GM21786 (cell line): ENCODE data around the gene FDXR.

Experiments
- ATAC-seq: cut with Tn5 transposase; IDR thresholded peaks from one replicate; pipeline ENCODE4 v1.9.1; 2021; ENCODE audit not compliant: unreplicated experiment

Gene FDXR

DNA sequence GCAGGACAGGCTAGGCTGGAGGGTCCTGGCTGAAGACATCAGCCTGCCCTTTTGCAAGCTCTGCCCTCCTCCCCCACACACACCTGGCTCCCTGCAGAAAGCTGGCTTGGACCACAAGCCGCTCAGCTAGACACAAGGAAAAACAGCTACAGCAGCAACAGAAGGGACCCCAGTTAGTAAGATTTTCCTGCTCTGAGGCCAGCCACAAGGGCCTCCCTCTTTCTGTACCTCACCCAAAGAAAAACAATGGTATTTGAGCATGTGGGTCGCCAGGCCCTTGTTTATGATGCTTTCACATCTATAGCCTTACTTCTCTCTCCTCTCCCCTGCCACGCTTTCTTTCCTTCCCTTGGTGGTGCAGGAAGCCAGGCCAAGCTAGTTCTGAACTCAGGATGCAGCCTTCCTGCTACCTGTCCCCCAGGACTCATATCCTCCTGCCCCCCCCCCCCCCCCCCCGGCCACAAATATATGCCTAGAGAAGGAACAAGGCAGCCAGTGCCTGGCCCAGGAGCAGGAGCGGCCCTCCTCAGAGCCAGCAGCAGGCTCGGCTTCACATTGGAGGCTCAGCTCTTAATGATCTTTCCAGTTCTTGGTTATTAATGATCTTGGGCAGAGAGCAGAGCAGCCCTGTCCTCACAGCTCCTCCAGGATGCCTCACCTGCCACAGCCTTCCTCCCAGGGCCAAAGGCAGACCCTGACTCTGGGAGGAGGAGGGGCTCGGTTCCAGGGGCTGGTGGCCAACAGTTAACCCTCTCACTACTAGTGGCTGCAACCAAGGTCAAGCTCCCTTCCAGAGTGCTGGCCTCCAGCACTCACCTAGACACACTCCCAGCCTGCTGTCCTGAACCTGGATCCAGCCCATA, 32.6 kb downstream of the FDXR start:
- ATAC-seq = no peak

DNA sequence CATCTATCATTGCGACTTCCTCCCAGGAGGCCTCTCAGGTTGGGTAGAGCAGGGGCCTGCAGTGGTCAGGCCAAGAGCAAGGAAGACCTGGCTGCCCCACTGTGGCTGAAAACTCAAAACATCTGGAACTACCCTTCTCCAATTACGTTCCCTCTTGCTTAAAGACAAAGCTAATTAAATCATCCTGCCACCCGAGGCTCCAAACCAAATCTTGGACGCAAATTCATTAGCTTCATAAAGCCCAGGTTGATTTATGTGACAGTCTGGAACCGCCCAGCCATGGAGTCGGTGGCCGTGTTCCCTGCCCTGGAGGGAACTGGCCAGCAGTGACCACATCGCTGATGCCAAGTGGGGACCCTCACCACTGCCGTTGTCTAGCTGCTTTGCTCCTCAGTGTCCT, 34.5 kb downstream of the FDXR start:
- ATAC-seq = no peak

DNA sequence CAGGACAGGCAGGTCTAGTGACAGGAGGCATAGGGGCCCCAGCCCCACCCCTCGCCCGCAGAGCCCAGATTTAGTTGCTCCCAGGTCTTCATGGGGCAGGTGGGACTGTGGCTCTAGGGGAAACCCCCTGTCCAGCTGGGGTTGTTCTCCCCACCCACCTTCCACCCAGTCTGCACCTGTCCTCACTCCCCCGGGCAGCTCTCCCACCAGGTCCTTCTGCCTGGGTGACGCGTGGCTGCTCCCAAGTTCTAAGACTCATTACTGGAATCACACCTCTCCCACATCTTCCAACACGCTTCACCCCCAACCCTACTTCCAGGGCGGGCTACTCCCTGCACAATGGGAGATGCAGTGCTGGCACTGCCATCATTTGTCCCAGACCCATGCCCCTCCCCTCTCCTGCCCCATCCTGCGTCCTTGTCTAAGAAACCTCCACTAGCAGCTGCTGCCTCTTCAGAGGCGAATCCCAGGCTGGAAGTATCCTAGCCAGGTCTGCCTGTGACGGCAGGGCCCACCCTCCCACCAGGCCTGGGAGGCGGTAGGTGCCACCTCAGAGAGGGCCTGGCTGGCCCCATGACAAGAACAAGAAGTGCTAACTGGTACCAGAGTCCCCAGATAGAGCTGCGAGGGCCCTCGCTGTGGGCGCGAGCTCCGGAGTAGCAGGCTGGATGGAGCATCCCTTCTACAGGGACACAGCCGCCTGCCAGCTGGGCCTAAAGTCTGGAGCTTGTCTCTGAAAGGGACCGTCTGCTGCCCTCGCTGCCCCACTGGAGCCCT, 35.9 kb downstream of the FDXR start:
- ATAC-seq = no peak

DNA sequence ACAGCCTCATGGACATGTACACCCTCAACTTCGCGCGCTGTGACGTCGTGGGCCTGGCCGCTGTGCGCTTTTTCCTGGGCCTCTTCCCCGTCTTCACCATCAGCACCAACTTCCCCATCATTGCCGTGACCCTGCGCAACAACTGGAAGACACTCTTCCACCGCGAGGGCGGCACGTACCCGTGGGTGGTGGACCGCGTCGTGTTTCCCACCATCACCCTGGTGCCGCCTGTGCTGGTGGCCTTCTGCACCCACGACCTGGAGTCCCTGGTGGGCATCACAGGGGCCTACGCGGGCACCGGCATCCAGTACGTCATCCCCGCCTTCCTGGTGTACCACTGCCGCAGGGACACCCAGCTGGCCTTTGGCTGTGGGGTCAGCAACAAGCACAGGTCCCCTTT, 36.6 kb downstream of the FDXR start:
- no peak for ATAC-seq

DNA sequence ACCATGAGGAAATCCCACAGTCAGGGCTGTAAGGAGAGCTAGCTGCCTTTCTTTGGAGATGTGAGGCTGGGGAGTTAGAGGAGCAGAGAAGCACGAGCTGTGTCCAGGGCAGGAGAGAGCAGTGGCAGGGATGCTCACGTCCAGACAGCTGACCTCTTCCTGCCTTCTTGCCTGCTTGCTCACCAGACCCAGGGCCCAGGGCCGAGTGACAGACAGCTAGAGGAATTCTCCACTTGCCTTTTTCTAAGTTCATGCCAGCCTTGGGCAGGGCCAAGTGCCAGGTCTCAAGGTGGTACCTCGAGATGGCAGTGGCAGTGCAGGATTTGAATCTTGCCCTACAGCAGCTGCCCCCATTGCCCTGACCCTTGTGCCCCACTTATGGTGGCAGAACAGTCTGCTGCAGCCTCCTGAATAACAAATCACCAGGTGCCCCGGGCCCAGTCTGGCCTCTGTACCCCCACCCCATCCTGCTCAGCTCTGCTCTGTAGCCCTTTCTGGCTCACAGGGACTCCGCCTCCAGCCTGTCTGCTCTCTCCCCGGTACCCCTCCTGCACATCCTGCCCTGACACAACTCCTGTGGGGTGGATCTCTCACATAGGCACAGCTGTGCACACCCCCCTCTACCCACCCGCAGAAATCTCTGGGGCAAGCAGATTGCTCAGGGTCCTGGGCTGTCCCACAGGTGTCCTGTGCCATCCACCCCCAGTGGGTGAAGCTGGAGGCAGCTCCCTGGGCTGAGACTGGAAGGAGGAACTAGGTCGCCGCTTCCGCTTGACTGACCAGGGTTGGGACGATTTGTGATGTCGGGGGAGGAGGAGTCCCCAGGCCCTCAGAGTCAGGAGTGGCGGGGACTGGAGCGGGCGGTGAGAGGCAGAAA, 39.1 kb downstream of the FDXR start:
- no peak for ATAC-seq

DNA sequence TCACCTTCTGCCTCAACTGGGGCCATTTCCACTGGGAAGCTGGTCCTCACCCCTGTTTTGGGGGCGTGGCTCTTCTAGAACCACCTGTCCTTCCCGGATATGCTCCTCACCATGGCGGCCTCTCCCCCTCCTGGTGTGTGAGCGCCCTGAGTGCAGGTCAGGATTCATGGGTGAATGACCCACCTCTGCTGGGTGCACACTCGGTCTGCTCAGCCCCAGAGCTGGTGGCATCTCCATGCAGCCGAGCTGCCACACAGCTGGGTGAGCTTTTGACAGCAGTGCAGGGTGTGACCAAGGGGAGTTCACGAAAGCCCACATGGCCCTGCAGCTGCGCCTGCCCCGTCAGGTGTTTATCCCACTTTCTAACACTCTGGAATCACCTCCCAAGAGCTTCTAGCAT, 40.4 kb downstream of the FDXR start:
- ATAC-seq = no peak

DNA sequence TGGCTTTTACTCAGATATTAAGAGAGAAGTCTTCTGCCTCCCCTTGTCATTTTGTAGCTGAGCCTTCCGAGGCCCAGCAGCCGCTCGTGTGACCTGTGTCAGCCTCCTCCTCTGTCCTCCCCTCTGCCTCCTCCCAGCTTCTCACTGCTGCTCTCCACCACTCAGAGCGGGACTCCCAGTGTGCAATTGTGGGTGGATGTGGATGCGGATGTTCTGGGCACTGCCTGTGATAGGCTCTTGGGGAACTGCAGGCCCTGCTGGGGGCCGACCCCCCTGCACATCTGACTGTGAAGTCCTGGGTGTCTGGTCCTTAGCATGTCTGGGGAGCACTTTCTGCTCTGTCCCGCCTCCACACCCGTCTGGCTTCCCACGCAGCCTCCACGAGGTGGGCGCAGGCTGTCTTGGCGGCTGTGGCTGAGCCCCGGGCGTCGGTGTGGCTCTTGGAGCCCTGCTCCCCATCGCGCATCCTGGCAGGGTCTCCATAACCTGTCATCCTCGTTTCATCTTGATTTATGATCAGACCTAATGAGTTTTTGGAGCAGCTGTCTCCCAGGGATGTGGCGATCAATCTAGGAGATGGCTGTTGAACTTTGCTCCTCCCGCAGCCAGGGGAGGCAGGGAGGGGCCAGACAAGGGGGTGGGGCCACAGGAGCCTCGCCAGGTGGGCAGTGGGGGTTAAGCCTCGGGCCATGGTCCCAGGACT, 41.2 kb downstream of the FDXR start:
- no peak for ATAC-seq

DNA sequence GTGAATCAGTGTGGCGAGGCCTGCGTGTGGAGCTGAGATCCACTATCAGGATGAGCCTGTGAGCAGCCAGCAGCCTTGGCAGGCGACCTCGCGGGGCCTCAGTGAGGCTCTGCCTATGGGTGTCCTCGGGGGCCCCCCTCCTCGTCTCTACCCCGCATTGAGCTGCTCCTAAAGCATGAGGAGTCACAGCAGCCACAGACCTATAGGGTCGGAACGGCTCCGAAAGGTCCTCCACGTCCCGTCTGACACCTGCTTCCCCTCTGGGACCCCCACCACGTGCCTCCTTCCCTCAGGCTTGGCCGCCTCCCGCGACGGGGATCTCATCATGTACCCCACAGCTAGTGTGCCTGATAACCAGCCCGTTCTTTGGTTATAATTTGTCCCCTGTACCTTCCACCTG, 41.9 kb downstream of the FDXR start:
- no peak for ATAC-seq

DNA sequence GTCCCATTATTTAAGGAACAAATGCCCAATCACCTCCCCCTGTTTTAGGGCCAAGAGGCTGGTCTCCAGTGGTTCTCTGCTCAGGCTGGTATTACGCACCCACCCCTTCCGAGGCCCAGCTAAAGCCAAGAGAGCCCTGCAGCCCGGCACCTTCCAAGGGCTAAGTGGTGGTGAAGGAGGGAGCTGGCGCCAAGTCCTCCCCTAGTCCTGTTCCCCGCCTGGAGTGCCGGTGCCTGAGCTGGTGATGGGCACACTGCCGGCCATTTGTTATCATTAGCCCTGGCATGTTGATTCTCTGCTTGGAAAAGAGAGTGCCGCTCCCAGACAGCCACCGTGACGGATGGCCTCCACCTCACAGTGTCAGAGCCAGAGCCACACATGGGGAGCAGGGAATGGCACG, 45.0 kb downstream of the FDXR start:
- no peak for ATAC-seq

DNA sequence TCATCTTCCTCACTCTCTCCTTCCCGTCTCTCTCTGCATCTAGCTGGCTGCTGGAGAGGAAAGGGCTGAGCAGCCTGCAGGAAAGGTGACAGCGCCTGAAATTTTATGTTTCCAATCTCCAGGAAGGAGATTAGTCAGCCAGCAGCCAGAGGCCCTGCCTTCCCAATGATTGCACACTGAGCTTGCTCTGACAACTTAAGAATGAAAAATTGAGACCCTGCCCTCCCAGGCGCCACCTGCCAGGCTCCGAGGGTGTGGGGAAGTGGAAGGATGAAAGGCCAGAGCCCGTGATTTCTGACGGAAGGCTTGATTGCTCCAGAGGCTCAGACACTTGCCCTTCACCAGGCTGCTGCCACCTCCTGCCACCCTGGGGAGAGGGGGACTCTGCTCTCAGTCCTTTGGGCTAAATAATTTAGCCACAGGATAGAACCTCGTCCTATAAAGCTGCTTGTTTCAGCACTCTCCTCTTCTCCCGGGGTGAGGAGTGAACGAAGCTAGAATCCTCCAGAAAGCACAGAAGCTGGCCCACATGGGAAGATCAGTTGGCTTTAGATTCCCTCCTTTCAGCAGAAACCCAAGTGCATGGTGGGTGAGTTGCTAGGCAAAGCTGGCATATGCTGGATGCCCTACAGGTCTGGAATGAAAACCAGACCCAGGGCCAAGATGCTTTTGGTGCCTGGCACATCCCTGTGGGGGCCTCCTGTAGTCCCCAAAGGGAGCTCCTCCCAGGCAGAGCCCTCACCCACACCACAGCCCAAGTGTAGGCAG, 46.7 kb downstream of the FDXR start:
- no peak for ATAC-seq

DNA sequence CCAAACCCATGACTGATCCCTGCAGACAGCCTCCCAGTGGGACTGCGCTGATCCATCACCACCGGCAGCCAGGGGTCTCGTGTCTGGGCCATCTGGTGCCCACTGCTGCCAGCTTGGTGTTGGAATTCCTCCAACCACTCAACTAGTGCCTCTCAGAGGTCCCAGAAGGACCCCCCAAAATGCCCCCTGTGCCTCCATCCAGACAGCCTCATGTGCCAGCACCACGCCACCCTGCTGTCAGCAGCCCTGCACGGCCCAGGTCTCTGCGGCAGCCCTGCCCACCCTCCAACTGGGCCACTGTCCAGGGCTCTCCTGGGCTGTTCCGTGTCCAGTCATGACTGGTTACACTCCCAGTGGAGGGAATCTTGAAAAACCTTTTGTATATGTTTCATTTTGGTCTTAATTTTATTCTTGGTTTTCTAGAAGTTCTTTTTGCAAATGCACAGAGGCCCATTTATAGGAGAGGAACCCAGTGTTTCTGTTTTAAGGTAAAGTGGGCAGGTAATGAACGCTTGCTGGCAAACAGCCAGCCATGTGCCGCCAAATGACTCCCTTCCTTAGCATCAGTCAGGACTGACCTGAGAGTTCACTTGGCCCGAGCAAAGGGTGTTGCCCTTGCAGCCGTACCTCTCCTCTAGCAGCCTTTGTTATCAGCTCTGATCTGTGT, 47.7 kb downstream of the FDXR start:
- ATAC-seq = no peak

DNA sequence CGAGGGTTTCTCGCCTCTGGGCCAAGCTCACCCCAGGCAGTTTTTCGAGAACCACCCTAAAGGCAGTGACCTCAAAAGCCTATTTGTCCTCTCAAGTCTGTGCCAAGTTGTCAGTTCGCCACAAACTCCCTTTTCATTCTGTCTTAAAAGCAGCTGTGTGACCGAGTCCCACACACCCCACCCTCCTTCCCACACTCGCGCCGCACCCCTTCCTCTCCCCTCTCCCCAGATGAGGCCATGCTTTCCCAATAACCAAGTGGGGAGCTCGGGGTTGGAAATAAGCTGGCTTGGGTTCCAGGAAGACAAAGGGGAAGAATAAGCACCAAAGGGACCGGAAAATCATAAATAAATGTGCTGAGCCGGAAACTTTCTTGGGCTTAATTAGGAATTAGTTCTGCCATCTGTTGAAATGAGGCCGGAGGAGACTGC, 49.8 kb downstream of the FDXR start:
- ATAC-seq = no peak

DNA sequence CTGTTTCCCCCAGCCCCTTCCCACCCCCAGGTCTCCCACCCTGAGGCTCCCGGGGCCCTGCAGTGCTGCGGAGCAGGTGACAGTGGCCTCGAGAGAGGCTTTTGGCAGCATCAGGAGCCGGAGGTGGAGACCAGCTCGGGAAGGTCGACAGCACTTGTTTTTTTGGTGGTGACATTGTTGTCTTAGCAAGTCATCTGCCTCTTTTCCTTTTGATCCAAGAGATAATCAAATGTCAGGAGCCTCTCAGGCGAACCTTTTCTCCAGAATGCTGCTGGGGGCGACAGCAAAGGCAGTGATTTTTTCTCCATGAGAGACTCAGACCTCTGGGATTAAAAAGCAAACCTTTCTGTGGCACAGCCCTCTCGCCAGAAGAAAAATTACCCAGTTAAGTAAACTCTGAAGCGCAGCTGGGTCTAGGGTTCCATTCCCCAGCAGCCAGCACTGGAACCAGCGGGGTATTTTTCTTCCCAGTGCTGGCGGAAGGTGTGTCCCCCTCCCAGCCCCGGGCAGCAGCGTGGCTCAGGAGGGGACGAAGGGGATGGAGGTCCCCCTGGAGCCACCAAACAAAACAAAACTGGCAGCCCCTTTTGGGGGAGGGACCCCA, 50.4 kb downstream of the FDXR start:
- no peak for ATAC-seq

DNA sequence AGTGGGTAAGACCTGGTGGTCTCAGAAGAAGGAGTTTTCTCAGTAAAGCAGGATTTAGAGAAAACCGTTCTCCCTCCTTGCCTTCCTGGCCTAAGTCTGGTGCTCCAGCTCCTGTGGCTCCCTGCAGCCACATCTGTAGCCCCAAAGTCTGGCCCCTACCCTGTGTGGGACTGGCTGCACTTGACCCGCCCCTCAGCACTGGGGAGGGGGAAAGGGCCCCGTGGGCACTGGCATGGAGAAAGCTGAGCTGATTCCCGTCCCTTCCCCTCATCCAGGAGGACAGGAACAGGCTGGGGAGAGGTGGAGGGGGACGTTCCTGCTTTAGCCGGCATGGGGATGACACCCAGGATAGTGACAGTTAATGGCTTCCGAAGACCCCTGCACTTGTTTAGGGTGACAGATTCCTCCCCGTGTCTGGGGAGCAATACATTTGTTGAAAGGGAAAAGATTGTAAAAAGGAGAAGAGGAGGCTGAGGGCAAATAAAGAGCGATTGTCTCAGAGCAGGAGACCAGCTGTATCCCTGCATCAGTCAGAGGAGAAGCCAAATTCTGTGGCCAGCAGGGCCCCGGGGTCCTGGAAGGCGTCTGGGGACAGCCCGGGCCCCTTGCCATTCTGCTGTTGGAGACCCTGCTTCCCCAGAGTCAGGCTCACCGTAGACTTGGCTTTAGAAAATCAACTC, 51.0 kb downstream of the FDXR start:
- no peak for ATAC-seq

DNA sequence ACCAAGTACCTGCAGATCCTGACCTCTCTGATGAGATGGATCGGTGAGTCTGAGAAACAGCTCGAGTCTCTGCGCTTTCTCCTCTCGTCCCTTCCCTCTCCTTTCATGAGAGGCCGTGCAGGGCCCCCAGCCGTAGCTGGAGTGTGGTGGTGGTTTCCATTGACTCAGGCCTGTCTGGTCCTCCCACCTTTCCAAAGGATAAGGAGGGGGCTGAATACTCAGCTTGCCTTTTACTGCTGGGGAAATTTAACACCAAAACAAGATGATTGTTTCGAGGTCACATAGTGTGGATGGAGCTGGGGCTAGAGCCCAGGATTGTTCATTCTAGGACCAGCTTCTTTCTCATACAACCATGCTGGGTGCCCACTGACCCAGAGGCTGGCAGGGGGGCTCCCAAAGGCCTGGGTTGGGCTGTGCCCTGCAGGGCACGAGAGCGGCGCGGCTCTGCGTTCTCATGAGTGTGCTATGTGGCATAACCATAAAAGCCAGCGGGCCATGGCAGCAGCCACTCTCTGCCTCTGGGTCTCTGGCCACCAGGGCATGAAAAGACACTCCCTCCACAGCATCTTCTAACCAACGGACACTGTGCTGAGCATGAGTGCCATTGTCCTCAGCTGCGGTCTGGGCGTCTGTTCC, 52.9 kb downstream of the FDXR start:
- no peak for ATAC-seq

DNA sequence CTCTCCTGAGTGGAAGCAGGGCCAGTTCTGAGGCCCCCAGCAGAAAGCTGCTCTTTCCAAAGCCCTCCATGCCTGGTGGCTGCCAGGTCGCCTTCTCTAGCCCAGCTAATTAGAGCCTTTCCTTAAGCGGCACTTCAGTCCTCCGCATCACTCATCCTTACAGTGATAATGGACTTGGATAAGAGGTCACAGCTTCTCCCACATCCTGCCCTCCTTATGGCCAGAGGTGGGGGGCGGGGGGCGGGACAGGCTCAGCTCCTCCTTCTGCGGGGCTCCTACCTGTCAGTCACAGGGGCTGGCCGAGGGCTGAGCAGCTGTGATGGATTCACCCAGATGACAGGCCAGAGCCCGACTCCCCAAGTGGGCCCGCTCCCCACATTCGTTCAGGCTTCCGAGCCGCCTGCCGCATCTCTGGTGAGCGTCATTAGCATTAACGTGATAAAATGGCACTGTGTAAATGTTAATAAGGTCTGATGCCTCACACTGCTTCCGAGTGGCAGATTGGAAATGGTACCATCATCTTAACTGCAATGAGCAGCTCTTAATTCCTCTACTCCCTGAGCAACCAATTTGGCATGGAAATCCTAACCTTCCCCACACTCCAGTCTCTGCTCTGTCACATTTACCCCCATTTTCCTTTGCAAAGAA, 54.4 kb downstream of the FDXR start:
- no peak for ATAC-seq

DNA sequence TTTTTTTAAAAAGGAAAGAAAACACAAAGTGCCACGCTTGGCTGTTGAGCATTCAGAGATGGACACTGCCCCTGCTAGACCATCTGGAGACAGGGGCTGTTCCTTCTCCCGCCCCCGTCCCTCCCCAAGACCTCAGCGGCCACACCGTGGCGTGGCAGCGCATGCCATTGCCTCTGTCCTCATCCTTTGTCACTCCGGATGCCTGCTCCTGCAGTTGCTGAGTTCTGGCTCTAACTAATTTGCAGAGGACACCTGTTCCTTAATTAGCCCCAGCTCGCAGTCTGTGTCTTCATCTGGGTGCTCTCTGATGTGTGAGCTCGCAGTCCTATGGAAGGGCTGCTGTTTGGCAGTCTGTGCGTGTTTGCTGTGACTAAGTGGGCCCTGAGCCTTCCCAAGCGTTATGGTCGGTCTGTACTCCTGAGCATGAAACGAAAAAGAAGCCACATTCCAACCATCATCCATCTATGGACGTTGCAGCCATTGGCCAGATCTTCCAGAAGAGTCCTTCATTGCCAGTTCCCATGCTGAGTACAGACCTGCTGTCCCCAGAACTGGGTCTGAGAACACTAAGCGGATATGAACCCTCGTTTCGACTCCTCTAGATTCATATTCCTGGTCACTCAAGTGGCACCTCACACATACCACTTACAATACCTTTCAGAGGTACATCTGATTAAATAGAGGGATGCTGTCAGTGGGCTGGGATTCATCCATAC, 55.7 kb downstream of the FDXR start:
- ATAC-seq = no peak
